GM23338 (cell line): Measurements from ENCODE around the gene PAX5. TPM values are rescaled to one million over a fixed set of nuclear protein-coding genes. Genes with fewer than 3 reads are reported as not detected.

Experiments used
- ATAC-seq: fragments of 200-7000 bp; cut with Tn5 transposase; 3 replicates; pipeline ENCODE4 v1.9.1; 2020
- DNase-seq: peaks from one replicate; pipeline ENCODE4 v3.0.0-alpha.2; 2015; ENCODE audit warnings: low spot score
- H2AFZ ChIP-seq: fragments of 200-600 bp; sonication (generic); 2 replicates; pipeline ENCODE4 v1.8.0; 2016; ENCODE audit warnings: antibody characterized with exemption, mild to moderate bottlenecking, moderate library complexity
- H3F3A ChIP-seq: fragments of 200-600 bp; sonication (generic); replicated peaks from 2 replicates; pipeline ENCODE4 v1.8.0; 2017; ENCODE audit warnings: antibody characterized with exemption, mixed run types, low read depth
- H3K27ac ChIP-seq: fragments of 200-600 bp; sonication (generic); 2 replicates; pipeline ENCODE4 v1.6.1; 2016; ENCODE audit warnings: low read depth
- H3K27me3 ChIP-seq: fragments of 200-600 bp; sonication (generic); 2 replicates; pipeline ENCODE4 v1.8.0; 2016; ENCODE audit warnings: mild to moderate bottlenecking, mixed run types, moderate library complexity; ENCODE audit not compliant: insufficient read depth
- H3K36me3 ChIP-seq: fragments of 200-600 bp; sonication (generic); 2 replicates; pipeline ENCODE4 v1.8.0; 2016; ENCODE audit warnings: mild to moderate bottlenecking; ENCODE audit not compliant: insufficient read depth
- H3K4me1 ChIP-seq: fragments of 200-600 bp; sonication (generic); 2 replicates; pipeline ENCODE4 v1.8.0; 2016; ENCODE audit warnings: mild to moderate bottlenecking, moderate library complexity; ENCODE audit not compliant: insufficient read depth
- H3K4me2 ChIP-seq: fragments of 200-600 bp; sonication (generic); 2 replicates; pipeline ENCODE4 v1.7.1; 2017; ENCODE audit warnings: mixed run types
- H3K4me3 ChIP-seq: fragments of 200-600 bp; sonication (generic); 2 replicates; pipeline ENCODE4 v1.6.1; 2016; ENCODE audit warnings: mixed run types
- H3K79me2 ChIP-seq: fragments of 200-600 bp; sonication (generic); replicated peaks from 2 replicates; pipeline ENCODE4 v1.8.0; 2017; ENCODE audit warnings: mild to moderate bottlenecking; ENCODE audit not compliant: insufficient read depth
- H3K9me2 ChIP-seq: fragments of 200-600 bp; sonication (generic); 2 replicates; pipeline ENCODE4 v1.8.0; 2017; ENCODE audit not compliant: insufficient read depth
- H4K20me1 ChIP-seq: fragments of 200-600 bp; sonication (generic); replicated peaks from 2 replicates; pipeline ENCODE4 v1.8.0; 2017; ENCODE audit warnings: mild to moderate bottlenecking; ENCODE audit not compliant: insufficient read depth
- H3K27ac Mint-ChIP-seq: 2 replicates; pipeline ENCODE4 v1.8.0; 2020; ENCODE audit warnings: inconsistent platforms, mild to moderate bottlenecking, moderate library complexity, mixed read lengths
- H3K27me3 Mint-ChIP-seq: 3 replicates; pipeline ENCODE4 v1.8.0; 2022; ENCODE audit warnings: low read depth, mild to moderate bottlenecking, moderate library complexity, mixed read lengths, inconsistent platforms; ENCODE audit not compliant: insufficient read depth, poor library complexity
- H3K36me3 Mint-ChIP-seq: 3 replicates; pipeline ENCODE4 v1.8.0; 2021; ENCODE audit warnings: low read depth, mild to moderate bottlenecking, inconsistent platforms, moderate library complexity, mixed read lengths
- H3K4me1 Mint-ChIP-seq: 3 replicates; pipeline ENCODE4 v1.8.0; 2020; ENCODE audit warnings: mild to moderate bottlenecking, inconsistent platforms, mixed read lengths
- H3K4me3 Mint-ChIP-seq: 3 replicates; pipeline ENCODE4 v1.8.0; 2021; ENCODE audit warnings: moderate library complexity, mild to moderate bottlenecking, inconsistent platforms, mixed read lengths
- H3K9me3 Mint-ChIP-seq: 3 replicates; pipeline ENCODE4 v1.8.0; 2020; ENCODE audit warnings: moderate library complexity, mild to moderate bottlenecking, inconsistent platforms, mixed read lengths
- CTCF ChIP-seq, 2 experiments: fragments of 200-600 bp in 1 of 2; sonication (generic) in 1 of 2; conservative IDR thresholded peaks; 2 replicates each; pipeline versions ENCODE4 v1.5.1 to v1.6.1; 2016 to 2017; ENCODE audit warnings: antibody characterized with exemption in 2 of 2, low read depth in 2 of 2, mild to moderate bottlenecking in 2 of 2, moderate library complexity in 1 of 2
- EZH2phosphoT487 ChIP-seq: fragments of 200-600 bp; sonication (generic); IDR thresholded peaks from one replicate; pipeline ENCODE4 v1.8.1; 2018; ENCODE audit warnings: antibody characterized with exemption; ENCODE audit not compliant: unreplicated experiment
- JUNB ChIP-seq: IDR thresholded peaks from one replicate; pipeline ENCODE4 v1.6.1; 2016; ENCODE audit warnings: antibody characterized with exemption; ENCODE audit not compliant: unreplicated experiment
- REST ChIP-seq: IDR thresholded peaks from one replicate; pipeline ENCODE4 v1.6.1; 2018; ENCODE audit warnings: antibody characterized with exemption; ENCODE audit not compliant: unreplicated experiment
- STAT1 ChIP-seq: IDR thresholded peaks from one replicate; pipeline ENCODE4 v1.6.1; 2016; ENCODE audit warnings: antibody characterized with exemption; ENCODE audit not compliant: unreplicated experiment
- ZNF114 ChIP-seq: fragments of 250-450 bp; sonication (Bioruptor Pico); IDR thresholded peaks from 2 replicates; pipeline ENCODE4 v1.5.0; 2020; ENCODE audit warnings: mild to moderate bottlenecking, moderate library complexity
- ZNF331 ChIP-seq: fragments of 250-450 bp; sonication (Bioruptor Pico); IDR thresholded peaks from 2 replicates; pipeline ENCODE4 v1.5.0; 2020; ENCODE audit warnings: low read depth, mild to moderate bottlenecking, moderate library complexity
- ZNF462 ChIP-seq: fragments of 250-450 bp; sonication (Bioruptor Pico); IDR thresholded peaks from 2 replicates; pipeline ENCODE4 v1.5.0; 2020; ENCODE audit warnings: mild to moderate bottlenecking, moderate library complexity
- polyA plus RNA-seq: library from polyadenylated mRNA; unstranded; fragments of >200 nt; fragmentation: Nextera tagmentation; extraction: Ambion mirVana; gene quantifications from 2 replicates; pipeline ENCODE4 v1.2.1, GENCODE V29; 2016
- total RNA-seq: library from RNA; depleted of rRNA; stranded (reverse); fragments of >200 nt; shearing (Covaris generic); gene quantifications from 2 replicates; pipeline ENCODE4 v1.2.3, GENCODE V29; 2014

The PAX5 gene
- total and polyA plus RNA-seq, 2 experiments from 2014 or later, result 0.17 to 0.60 TPM

GRCh38 chr9:36948051-36948450 lies 86.0 kb downstream of the PAX5 start (continued):
- no peak for TF ChIP-seq REST

- peaks cover 22% of the 10 kb centered on the region for H3K4me1 Mint-ChIP-seq
- DNase-seq, result no peak
- Histone ChIP-seq H3K79me2 (no peaks in the 10 kb centered on the region), H3F3A (no peaks in the 10 kb centered on the region), H3K4me3 (no peak overlapping the region), H3K36me3 (no peaks in the 10 kb centered on the region), H3K4me1 (peaks cover 15% of the 10 kb centered on the region; the same call in 1 of the 2 replicates), H3K4me2 (no peak overlapping the region), H2AFZ (no peak overlapping the region), H3K9me2 (peaks cover 5% of the 10 kb centered on the region; the same call in 1 of the 2 replicates), H3K27me3 (0 out of 2 replicates have a peak, but pooled peaks cover 3% of the 10 kb centered on the region), H4K20me1 (no peaks in the 10 kb centered on the region), H3K27ac (no peak overlapping the region)
- no peaks in the 10 kb centered on the region for H3K36me3 Mint-ChIP-seq
- TF ChIP-seq STAT1, result no peak
- H3K9me3 Mint-ChIP-seq, result no peaks in the 10 kb centered on the region
- H3K27ac Mint-ChIP-seq, result no peak overlapping the region
- H3K27me3 Mint-ChIP-seq, result peaks cover 13% of the 10 kb centered on the region
- no peak overlapping the region for H3K4me3 Mint-ChIP-seq
- ATAC-seq, result no peak
Observed at GRCh38 chr9:36946653-36947052, 87.4 kb downstream of the PAX5 start.

- no peaks in the 10 kb centered on the region for H3K36me3 ChIP-seq
- Mint-ChIP-seq H3K27me3 (peaks cover 13% of the 10 kb centered on the region), H3K4me1 (peaks cover 22% of the 10 kb centered on the region), H3K4me3 (no peak overlapping the region), H3K36me3 (no peaks in the 10 kb centered on the region), H3K9me3 (no peaks in the 10 kb centered on the region), H3K27ac (no peak overlapping the region)
- H3K79me2 ChIP-seq, result no peaks in the 10 kb centered on the region
- H3K4me2 ChIP-seq, result no peak overlapping the region
- H4K20me1 ChIP-seq, result no peaks in the 10 kb centered on the region
- H3K9me2 ChIP-seq, result peaks cover 5% of the 10 kb centered on the region; the same call in 1 of the 2 replicates
- H3K4me1 ChIP-seq, result peaks cover 15% of the 10 kb centered on the region; the same call in 1 of the 2 replicates
- H3K4me3 ChIP-seq, result no peak overlapping the region
- DNase-seq (no peak), ATAC-seq (no peak)
- no peak overlapping the region for H3K27ac ChIP-seq
- H2AFZ ChIP-seq, result no peak overlapping the region
- H3F3A ChIP-seq, result no peaks in the 10 kb centered on the region
- 0 out of 2 replicates have a peak, but pooled peaks cover 3% of the 10 kb centered on the region for H3K27me3 ChIP-seq
- TF ChIP-seq ZNF114 (no peak), JUNB (no peak), ZNF331 (no peak), CTCF (conservative IDR thresholded peaks at IDR 0.05; ENCODE audit: low read depth in 2 of 2) (no peak), EZH2phosphoT487 (no peak), ZNF462 (CRISPR knock-in tag) (no peak), STAT1 (no peak)
Observed at GRCh38 chr9:36945999-36946398, 88.1 kb downstream of the PAX5 start.
